GM12801 (cell line): Measurements from ENCODE around the gene RNPEPL1.

Experiments
- CTCF ChIP-seq: IDR thresholded peaks from one replicate; pipeline ENCODE4 v1.5.1; 2011; ENCODE audit warnings: control low read depth; ENCODE audit not compliant: insufficient read length; ENCODE audit errors: extremely low read depth

The RNPEPL1 gene

GRCh38 chr2:240589850-240590525 is 21.7 kb downstream of the RNPEPL1 start:
- no peak for TF ChIP-seq CTCF

- TF ChIP-seq CTCF, result no peak
These were observed 22.4 kb downstream of the RNPEPL1 start for GRCh38 chr2:240590681-240591111.

- no peak for TF ChIP-seq CTCF
These were observed 22.9 kb downstream of the RNPEPL1 start for GRCh38 chr2:240591226-240591625.

DNA sequence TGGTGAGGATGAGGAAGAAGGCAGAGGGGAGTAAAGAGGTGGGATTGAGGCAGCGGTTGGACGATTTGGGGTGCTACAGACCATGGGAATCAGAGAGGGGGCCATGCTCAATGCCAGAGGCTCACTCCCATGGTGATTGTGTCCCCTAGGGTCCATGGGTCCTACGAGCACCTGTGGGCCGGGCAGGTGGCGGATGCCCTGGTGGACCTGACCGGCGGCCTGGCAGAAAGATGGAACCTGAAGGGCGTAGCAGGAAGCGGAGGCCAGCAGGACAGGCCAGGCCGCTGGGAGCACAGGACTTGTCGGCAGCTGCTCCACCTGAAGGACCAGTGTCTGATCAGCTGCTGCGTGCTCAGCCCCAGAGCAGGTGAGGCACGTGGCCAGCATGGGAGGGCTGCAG is 23.5 kb downstream of the RNPEPL1 start:
- no peak for TF ChIP-seq CTCF

DNA sequence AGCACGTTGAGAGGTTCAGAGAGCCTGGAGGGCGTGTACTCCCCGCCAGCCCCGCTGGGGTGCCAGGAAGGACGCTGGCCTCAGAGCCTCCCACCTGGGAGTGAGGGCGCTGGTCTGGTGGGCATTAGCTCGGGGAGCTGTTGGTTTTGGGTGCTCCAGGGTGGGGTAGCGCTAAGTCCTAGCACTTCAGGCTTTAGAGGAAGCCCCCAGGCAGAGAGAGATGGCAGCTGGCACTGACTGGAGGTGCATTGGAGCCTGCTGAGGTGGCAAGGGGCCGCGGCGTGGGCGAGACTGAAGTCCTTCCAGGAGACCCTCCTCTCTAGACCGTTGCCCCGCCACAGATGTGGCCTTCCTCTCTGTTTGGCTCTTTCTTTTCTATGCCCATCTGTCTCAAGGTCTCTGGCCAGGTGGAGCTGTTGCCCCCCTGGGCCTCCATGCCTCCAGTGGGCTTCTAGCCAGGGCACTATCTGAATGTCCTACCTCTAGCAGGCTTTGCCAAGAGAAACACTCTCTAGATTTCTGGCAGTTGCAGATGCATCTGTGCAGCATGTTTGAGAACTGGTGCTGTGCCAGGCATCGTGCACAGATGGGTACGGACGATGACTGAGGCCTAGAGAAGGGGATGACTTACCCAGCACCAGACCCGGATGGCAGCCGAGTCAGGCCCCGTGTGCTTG is 24.9 kb downstream of the RNPEPL1 start:
- no peak for TF ChIP-seq CTCF

DNA sequence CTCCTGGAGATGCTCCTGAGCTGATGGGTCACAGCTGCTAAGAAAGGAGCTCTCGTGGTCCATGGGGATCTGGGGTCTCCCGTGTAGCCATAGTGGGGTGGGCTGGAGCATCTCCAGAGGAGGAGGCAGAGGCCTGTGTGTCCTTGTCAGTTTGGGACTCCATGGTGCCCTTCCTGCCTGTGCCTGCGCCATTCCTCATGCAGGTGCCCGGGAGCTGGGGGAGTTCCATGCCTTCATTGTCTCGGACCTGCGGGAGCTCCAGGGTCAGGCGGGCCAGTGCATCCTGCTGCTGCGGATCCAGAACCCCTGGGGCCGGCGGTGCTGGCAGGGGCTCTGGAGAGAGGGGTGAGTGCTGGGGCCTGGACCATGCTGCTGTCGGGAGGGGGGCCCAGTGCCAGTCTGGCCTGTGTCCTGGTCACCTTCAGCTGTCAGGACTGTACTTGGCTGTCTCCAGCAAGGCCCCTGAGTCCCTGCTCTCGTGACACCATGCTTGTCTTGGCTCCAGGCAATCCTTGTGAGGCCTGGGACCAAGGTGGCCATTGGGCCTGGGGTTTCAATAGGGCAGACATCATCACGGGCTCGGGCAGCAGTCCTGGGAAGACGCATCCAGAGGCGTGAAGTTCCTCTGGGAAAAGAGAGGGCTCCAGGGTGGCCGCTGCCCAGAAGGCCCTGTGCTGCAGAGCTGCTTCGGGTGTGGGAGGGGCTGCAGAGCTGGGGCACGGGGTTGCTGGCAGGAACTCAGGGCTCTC is 25.6 kb downstream of the RNPEPL1 start:
- no peak for TF ChIP-seq CTCF

DNA sequence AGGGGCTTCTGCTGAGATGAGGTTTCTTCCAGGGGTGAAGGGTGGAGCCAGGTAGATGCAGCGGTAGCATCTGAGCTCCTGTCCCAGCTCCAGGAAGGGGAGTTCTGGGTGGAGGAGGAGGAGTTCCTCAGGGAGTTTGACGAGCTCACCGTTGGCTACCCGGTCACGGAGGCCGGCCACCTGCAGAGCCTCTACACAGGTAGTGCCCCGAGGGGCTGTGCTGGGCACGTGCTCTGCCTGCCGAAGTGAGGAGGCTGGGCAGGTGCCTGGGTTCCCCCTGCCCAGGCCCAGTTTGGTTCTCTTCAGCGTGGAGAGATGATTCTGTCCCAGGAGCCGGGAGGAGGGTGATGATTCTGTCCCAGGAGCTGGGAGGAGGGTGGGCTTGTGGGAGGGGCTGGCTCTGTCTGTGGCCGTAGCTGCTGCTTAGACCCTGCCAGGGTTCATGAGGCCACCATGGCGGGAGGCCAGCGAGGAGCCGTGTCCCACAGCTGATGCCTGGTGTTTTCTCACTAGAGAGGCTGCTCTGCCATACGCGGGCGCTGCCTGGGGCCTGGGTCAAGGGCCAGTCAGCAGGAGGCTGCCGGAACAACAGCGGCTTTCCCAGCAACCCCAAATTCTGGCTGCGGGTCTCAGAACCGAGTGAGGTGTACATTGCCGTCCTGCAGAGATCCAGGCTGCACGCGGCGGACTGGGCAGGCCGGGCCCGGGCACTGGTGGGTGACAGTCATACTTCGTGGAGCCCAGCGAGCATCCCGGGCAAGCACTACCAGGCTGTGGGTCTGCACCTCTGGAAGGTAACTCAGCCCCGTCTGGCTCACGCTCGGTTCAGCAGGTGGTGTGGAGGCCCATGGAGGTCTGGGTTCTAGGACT is 26.5 kb downstream of the RNPEPL1 start:
- no peak for TF ChIP-seq CTCF
